Naive B cell (primary cell): Measurements from ENCODE around the gene C12orf54. TPM values are rescaled to one million over a fixed set of nuclear protein-coding genes. Genes with fewer than 3 reads are reported as not detected.
A peak's percentile ranks its signal among the peaks of the same experiment; 100 is the strongest.
"Not testable (repeated sequence)": the region's sequence is repeated elsewhere in the genome, so short reads cannot be mapped to it uniquely, and the experiment has no call there.

Experiments used
- ATAC-seq, 2 donors: fragments of 150-1000 bp; cut with Tn5 transposase; 2 replicates each; pipeline ENCODE4 v1.10.0; 2021; ENCODE audit warnings: low read depth in 2 of 2, mild to moderate bottlenecking in 2 of 2, moderate library complexity in 2 of 2
- DNase-seq: peaks from one replicate; pipeline ENCODE4 v3.0.0; 2022
- H3K27ac Mint-ChIP-seq, 6 donors: one replicate each; pipeline ENCODE4 v1.8.0; 2020 to 2022; ENCODE audit warnings: mild to moderate bottlenecking in 6 of 6, mixed read lengths in 6 of 6, moderate library complexity in 5 of 6, inconsistent platforms in 2 of 6
- H3K27me3 Mint-ChIP-seq, 3 donors: one replicate each; pipeline ENCODE4 v1.8.0; 2021 to 2022; ENCODE audit warnings: mixed read lengths in 3 of 3, mild to moderate bottlenecking in 1 of 3
- H3K36me3 Mint-ChIP-seq, 2 donors: one replicate each; pipeline ENCODE4 v1.8.0; 2020 to 2022; ENCODE audit warnings: mixed read lengths in 2 of 2, inconsistent platforms in 1 of 2, mild to moderate bottlenecking in 1 of 2
- H3K4me1 Mint-ChIP-seq, 3 donors: one replicate each; pipeline ENCODE4 v1.8.0; 2020 to 2022; ENCODE audit warnings: mixed read lengths in 3 of 3, inconsistent platforms in 1 of 3, mild to moderate bottlenecking in 1 of 3, moderate library complexity in 1 of 3
- H3K4me3 Mint-ChIP-seq, 8 donors: one replicate each; pipeline ENCODE4 v1.8.0; 2020 to 2022; ENCODE audit warnings: mild to moderate bottlenecking in 8 of 8, mixed read lengths in 8 of 8, moderate library complexity in 8 of 8, inconsistent platforms in 2 of 8
- H3K9me3 Mint-ChIP-seq, 7 donors: one replicate each; pipeline ENCODE4 v1.8.0; 2020 to 2022; ENCODE audit warnings: mixed read lengths in 7 of 7, mild to moderate bottlenecking in 5 of 7, inconsistent platforms in 2 of 7, moderate library complexity in 1 of 7
- polyA plus RNA-seq, 6 donors: library from polyadenylated mRNA; unstranded; fragments of 300-500 nt; fragmentation: Illumina TruSeq; gene quantifications; one replicate each; pipeline ENCODE4 v1.2.3, GENCODE V29; 2021; ENCODE audit warnings: low read depth in 6 of 6

C12orf54 gene
- polyA plus RNA-seq, 6 donors from 2014 or later, result not detected

DNA sequence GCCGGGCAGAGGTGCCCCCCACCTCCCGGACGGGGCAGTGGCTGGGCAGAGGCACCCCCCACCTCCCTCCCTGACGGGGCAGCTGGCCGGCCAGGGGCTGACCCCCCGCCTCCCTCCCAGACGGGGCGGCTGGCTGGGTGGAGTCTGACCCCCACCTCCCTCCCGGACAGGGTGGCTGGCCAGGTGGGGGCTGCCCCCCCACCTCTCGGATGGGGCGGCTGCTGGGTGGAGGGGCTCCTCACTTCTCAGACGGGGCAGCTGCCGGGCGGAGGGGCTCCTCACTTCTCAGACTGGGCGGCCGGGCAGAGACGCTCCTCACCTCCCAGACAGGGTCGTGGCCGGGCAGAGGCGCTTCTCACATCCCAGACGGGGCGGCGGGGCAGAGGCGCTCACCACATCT lies 38.1 kb downstream of the C12orf54 start:
- ATAC-seq, H3K4me3 Mint-ChIP-seq, DNase-seq, H3K9me3 Mint-ChIP-seq, H3K27ac Mint-ChIP-seq, H3K36me3 Mint-ChIP-seq, H3K4me1 Mint-ChIP-seq: not testable (repeated sequence)
- peaks cover 0 to 13% (median 9%) of the 10 kb centered on the region in 3 donors for H3K27me3 Mint-ChIP-seq

DNA sequence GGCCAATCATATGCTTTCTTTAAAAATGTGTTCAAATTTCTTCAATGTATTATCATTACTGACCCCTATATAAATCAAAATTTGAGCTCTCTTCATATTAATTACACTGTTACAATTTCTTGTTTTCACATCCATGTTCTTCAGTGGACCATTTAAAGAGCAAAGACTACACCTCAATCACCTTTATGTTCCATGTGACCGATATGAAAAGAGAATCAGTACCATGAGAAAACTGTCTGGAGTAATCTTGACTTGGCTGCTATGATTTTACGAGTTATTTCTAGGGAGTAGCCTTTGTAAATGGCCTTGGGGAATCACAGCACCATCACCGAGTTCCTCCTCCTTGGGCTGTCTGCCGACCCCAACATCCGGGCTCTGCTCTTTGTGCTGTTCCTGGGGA lies 43.0 kb downstream of the C12orf54 start, which contains the start of gene OR8S1:
OR8S1 (plus strand) TSS at position 301 of the 400 bp plus-strand sequence; CDS start at position 301, 0 bp downstream.
- H3K9me3 Mint-ChIP-seq, result no peaks in the 10 kb centered on the region
- peak within 1 kb of the TSS in 1 of 6 donors; percentile 15 for H3K27ac Mint-ChIP-seq
- H3K4me1 Mint-ChIP-seq, result no peaks in the 10 kb centered on the region

DNA sequence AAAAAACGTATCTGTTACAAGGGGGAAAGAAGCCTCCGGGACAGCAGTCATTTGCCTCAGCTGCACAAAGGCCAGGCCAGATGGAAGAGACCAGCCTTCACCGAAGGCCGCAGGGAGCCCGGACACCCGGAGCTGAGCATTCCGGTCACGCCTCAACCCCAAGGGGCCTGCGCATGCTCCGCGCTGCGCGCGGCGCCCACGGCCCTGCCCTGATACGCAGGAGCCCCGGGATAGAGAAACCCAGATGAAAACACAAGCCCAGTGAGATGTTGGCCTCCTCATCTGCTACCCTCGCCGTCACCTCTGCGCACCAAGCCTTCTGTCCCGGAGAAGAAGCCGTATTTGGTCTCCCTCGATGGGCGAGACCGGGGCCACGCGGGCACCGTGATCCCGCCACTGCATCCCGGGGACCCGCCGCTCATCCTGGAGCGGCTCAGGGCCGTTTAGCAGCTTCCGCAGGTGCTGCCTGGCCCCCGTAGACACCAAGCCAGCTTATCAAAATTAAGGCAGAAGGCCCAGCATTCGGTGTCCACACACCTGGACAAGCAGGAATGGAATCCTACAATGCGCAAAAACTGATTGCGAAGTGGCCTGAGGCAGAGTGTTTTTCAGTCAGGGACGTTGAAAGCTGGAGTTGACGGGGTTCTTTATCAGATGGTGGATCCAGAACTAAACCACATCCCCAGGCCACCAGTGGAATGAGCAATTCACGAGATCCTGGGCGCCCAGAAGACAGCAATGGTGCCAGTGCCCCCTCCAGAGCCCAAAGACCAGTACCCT lies 45.8 kb downstream of the C12orf54 start:
- H3K36me3 Mint-ChIP-seq, result no peaks in the 10 kb centered on the region
- no peaks in the 10 kb centered on the region for H3K4me1 Mint-ChIP-seq
- DNase-seq (no peak), ATAC-seq (no peak)
- H3K27me3 Mint-ChIP-seq, result peaks cover 9 to 47% (median 32%) of the 10 kb centered on the region in 3 donors
- no peak overlapping the region for H3K27ac Mint-ChIP-seq
- H3K4me3 Mint-ChIP-seq, result no peak overlapping the region
- no peaks in the 10 kb centered on the region for H3K9me3 Mint-ChIP-seq

More for the DNA sequence above, 43.0 kb downstream of the C12orf54 start, which contains the start of gene OR8S1:
- no peak for DNase-seq
- Mint-ChIP-seq H3K36me3 (no peaks in the 10 kb centered on the region), H3K27me3 (peaks cover 9 to 35% (median 28%) of the 10 kb centered on the region in 3 donors), H3K4me3 (peak within 1 kb of the TSS in 1 of 8 donors; percentile 30)
- ATAC-seq, result no peak

DNA sequence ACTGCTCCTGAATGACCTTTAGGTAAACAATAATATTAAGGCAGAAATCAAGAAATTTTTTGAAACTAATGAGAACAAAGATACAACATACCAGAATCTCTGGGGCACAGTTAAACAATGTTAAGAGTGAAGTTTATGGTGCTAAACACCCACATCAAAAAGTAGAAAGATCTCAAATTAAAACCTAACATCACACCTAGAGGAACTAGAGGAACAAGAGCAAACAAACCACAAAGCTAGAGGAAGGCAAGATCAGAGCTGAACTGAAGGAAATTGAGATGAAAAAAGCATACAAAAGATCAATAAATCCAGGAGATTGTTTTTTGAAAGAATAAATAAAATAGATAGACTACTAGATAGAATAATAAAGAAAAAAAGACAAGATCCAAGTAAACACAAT lies 50.3 kb downstream of the C12orf54 start:
- H3K9me3 Mint-ChIP-seq, result peaks cover 0 to 13% (median 2%) of the 10 kb centered on the region in 7 donors
- no peaks in the 10 kb centered on the region for H3K36me3 Mint-ChIP-seq
- peak overlapping the region in 1 of 6 donors; percentile 1 for H3K27ac Mint-ChIP-seq
- peaks cover 9 to 45% (median 20%) of the 10 kb centered on the region in 3 donors for H3K27me3 Mint-ChIP-seq
- peaks cover 0 to 3% (median 0%) of the 10 kb centered on the region in 3 donors for H3K4me1 Mint-ChIP-seq
- DNase-seq, result no peak
- no peak overlapping the region for H3K4me3 Mint-ChIP-seq
- no peak for ATAC-seq

DNA sequence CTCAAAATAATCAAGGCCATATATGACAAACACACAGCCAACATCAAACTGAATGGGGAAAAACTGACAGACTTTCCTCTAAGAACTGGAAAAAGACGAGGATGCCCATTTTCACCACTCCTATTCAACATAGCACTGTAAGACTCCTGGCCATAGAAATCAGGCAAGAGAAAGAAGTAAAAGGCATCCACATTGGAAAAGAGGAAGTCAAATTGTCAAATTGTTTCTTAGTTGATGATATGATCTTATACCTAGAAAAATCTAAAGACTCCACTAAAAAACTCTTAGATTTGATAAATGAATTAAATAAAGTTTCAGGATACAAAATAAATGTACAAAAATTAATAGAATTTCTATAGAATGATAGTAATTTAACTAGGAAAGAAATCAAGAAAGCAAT lies 54.3 kb downstream of the C12orf54 start:
- Mint-ChIP-seq H3K4me3 (no peak overlapping the region), H3K36me3 (no peaks in the 10 kb centered on the region), H3K27me3 (peaks cover 5 to 48% (median 23%) of the 10 kb centered on the region in 3 donors), H3K4me1 (peaks cover 0 to 3% (median 0%) of the 10 kb centered on the region in 3 donors), H3K27ac (peak overlapping the region in 1 of 6 donors; percentile 73), H3K9me3 (peaks cover 0 to 13% (median 2%) of the 10 kb centered on the region in 7 donors)
- DNase-seq (no peak), ATAC-seq (no peak)

DNA sequence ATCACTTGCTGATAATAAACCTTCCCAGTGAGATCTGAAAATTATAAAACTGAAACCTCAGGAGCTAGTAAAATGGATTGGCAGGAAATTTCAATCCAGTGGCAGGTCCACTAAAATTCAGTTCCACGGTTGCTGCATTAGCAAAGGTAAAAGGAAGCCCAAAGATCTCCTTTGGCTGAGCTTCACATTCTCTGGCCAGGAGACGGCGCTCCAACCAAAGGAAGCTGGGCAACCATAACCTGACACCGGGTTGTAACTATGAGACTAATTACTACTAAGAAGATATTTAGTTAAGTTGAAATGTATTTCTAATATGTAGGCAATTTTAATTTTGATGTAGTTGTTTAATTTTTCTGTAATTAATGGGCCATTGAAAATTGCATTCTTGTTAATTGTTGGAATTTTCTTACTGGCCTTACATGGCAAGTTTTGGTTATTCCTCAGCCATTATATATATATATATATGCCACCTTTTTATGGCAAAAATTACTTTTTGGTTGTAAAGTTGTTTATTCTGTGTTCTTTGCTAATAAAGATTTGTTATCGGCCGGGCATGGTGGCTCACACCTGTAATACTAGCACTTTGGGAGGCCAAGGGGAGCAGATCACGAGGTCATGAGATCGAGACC lies 60.1 kb downstream of the C12orf54 start:
- peaks cover 3 to 36% (median 35%) of the 10 kb centered on the region in 3 donors for H3K27me3 Mint-ChIP-seq
- ATAC-seq, result no peak
- no peak overlapping the region for H3K27ac Mint-ChIP-seq
- no peak overlapping the region for H3K4me3 Mint-ChIP-seq
- H3K4me1 Mint-ChIP-seq, result no peaks in the 10 kb centered on the region
- H3K9me3 Mint-ChIP-seq, result peaks cover 0 to 4% (median 0%) of the 10 kb centered on the region in 7 donors
- no peak for DNase-seq
- H3K36me3 Mint-ChIP-seq, result no peaks in the 10 kb centered on the region

DNA sequence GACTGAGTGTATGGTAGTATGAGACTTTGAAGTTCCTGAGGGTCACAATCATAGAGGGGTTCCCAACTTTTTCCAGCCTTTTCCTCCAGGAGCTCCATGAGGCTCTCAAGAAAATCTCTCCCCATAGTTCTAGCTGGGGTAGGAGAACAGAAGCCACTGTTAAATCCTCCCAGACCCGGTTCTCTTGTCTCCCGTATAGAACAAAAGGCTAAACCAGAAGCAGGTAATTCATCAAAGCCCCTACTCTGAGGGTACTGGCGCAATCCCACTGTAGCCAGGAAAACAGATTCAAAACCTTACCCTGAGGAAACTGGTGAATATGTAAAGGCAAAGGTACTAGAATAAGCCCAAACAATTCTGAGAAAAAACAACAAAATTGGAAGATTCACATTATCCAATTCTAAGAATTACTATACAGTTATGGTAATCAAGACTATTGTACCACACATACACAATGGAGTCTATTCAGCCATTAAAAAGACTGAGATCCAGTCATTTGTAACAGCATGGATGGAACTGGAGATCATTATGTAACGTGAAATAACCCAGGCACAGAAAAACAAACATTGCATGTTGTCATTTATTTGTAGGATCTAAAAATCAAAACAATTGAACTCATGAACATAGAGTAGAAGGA lies 63.7 kb downstream of the C12orf54 start:
- no peaks in the 10 kb centered on the region for H3K4me1 Mint-ChIP-seq
- no peak overlapping the region for H3K4me3 Mint-ChIP-seq
- ATAC-seq (no peak), DNase-seq (no peak)
- no peak overlapping the region for H3K27ac Mint-ChIP-seq
- H3K27me3 Mint-ChIP-seq, result peaks cover 3 to 23% (median 22%) of the 10 kb centered on the region in 3 donors
- H3K36me3 Mint-ChIP-seq, result no peaks in the 10 kb centered on the region
- H3K9me3 Mint-ChIP-seq, result peaks cover under 1 to 20% (median 10%) of the 10 kb centered on the region in 7 donors

Other genes with a start within 250 kb of the C12orf54 start
- gene ZNF641, start 131.6 kb upstream of the C12orf54 start, polyA plus RNA-seq, result 10 to 100 TPM in 5 of 6 donors, 1 to 10 TPM in 1; 7.8 to 19.1 (median 12.5) TPM
- gene ANP32D, start 9.9 kb upstream of the C12orf54 start, polyA plus RNA-seq, result not detected
- not detected for gene OR8S1, start 43.1 kb downstream of the C12orf54 start, polyA plus RNA-seq
- not detected for gene LALBA, start 87.5 kb downstream of the C12orf54 start, polyA plus RNA-seq
- 10 to 100 TPM; 32.5 to 65.2 (median 41.3) TPM for gene KANSL2, start 199.7 kb downstream of the C12orf54 start, polyA plus RNA-seq
- gene CCNT1, start 234.2 kb downstream of the C12orf54 start, polyA plus RNA-seq, result 10 to 100 TPM; 13.8 to 34.5 (median 26.4) TPM